ENCODE measurements around the gene MARCHF2. TPM values are rescaled to one million over a fixed set of nuclear protein-coding genes. Genes with fewer than 3 reads are reported as not detected.
"Not testable (repeated sequence)": the region's sequence is repeated elsewhere in the genome, so short reads cannot be mapped to it uniquely, and the experiment has no call there.

MARCHF2 gene
- total RNA-seq, 1 donor from 2014 or later: 146 TPM

DNA sequence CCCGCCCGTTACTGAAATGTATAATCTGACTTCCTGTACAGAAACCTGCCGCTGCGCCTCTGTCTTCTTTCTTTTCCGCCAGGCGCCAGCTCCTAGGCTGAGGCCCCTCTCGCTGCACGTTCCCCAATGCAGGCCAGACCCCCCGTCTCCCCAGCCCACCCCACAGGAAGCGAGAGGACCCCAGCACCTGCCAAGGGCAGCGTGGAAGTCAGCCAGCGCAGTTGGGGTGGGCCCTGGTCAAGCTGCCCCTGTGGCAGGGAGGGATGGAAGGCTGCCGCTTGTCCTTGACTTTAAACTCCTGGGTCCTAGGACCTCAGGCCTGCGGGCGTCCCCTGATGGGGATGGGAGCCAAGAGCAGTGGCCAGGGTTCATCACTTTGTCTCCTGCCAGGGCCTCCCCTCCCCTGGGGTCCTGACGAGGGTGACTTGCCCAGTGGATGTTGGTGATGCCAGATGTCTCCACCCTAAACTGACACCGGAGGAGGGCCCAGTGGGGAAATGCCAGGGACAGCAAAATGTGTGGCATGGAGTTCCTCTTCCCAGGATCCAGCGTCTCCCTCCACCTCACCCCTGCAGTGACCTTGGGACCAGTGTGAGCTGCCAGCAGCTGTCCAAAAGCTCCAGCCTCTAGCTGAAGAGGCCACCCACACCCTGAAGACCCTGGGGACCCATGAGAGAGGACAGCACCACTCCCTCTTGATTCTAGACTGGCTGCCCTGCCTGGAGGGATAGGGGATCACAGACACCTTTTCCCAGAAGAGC is 8.5 kb upstream of the MARCHF2 start:
- H3K36me3 ChIP-seq: peaks cover 0 to 36% of the 10 kb centered on the region in 2 donors
- no peak overlapping the region for H3K4me3 ChIP-seq
- H3K27me3 ChIP-seq: no peaks in the 10 kb centered on the region
- intact Hi-C loops (cut with DNase I): no loop called here
- no peaks in the 10 kb centered on the region for H3K9me3 ChIP-seq
- no peak for DNase-seq (ENCODE audit: extremely low spot score in 2 of 2)
- no peaks in the 10 kb centered on the region for H3K4me1 ChIP-seq
- no peak for TF ChIP-seq POLR2A (IDR thresholded peaks at IDR 0.05)
- TF ChIP-seq, protein P1, sequence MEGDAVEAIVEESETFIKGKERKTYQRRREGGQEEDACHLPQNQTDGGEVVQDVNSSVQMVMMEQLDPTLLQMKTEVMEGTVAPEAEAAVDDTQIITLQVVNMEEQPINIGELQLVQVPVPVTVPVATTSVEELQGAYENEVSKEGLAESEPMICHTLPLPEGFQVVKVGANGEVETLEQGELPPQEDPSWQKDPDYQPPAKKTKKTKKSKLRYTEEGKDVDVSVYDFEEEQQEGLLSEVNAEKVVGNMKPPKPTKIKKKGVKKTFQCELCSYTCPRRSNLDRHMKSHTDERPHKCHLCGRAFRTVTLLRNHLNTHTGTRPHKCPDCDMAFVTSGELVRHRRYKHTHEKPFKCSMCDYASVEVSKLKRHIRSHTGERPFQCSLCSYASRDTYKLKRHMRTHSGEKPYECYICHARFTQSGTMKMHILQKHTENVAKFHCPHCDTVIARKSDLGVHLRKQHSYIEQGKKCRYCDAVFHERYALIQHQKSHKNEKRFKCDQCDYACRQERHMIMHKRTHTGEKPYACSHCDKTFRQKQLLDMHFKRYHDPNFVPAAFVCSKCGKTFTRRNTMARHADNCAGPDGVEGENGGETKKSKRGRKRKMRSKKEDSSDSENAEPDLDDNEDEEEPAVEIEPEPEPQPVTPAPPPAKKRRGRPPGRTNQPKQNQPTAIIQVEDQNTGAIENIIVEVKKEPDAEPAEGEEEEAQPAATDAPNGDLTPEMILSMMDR (IDR thresholded peaks at IDR 0.05): no peak
- no peak for TF ChIP-seq POLR2AphosphoS5 (IDR thresholded peaks at IDR 0.05; ENCODE audit: insufficient read depth in 1 of 2, low read depth in 1 of 2)
- H3K27ac ChIP-seq: no peak overlapping the region

DNA sequence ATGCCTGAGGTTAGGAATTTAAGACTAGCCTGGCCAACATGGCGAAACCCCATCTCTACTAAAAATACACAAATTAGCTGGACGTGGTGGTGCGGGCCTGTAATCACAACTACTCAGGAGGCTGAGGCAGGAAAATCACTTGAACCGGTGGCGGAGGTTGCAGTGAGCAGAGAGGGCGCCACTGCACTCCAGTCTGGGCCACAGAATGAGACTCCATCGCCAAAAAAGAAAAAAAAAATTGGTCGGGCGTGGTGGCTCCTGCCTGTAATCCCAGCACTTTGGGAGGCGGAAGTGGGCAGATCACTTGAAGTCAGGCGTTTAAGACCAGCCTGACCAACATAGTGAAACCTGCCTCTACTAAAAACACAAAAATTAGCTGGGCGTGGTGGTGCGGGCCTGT is 2.4 kb upstream of the MARCHF2 start:
- peaks cover 20% of the 10 kb centered on the region for H3K4me1 ChIP-seq
- H3K4me3 ChIP-seq; H3K36me3 ChIP-seq; H3K27me3 ChIP-seq; DNase-seq (ENCODE audit: extremely low spot score in 2 of 2); H3K9me3 ChIP-seq; H3K27ac ChIP-seq: not testable (repeated sequence)
- intact Hi-C loops (cut with DNase I): loop anchor here (5.0 kb wide), 1 partner anchor 102 kb away; the partner anchor contains the start of gene ZNF414

DNA sequence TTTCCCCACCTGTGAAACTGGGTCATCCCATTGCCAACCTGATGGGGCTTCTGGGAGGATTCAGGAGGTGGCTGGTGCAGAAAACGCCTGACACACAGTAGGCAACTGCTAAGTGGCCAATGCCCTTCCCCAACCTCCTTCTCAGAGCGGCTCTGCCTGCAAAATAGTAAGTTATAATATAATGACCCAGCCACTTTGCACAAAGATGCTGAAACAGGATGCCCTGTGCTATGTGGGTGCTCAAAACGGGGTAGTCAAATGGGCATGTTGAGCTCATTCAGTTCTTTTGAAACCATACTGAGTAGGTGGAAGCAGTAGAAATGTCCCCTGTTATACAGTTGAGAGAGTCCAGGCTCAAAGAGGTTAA is 507 bp downstream of the MARCHF2 start:
- Histone ChIP-seq H3K27ac (no peak overlapping the region), H3K9me3 (no peaks in the 10 kb centered on the region), H3K27me3 (no peaks in the 10 kb centered on the region), H3K4me3 (peak overlapping the region; percentile 69 to 87), H3K4me1 (peaks cover 25% of the 10 kb centered on the region), H3K36me3 (no peaks in the 10 kb centered on the region)
- TF ChIP-seq POLR2A (IDR thresholded peaks at IDR 0.05) (no peak), POLR2AphosphoS5 (IDR thresholded peaks at IDR 0.05; ENCODE audit: insufficient read depth in 1 of 2, low read depth in 1 of 2) (no peak)
- TF ChIP-seq, protein P1 (IDR thresholded peaks at IDR 0.05): no peak
- intact Hi-C loops (cut with DNase I): loop anchor here (5.0 kb wide), 1 partner anchor 99 kb away; the partner anchor contains the start of gene ZNF414
- no peak for DNase-seq (ENCODE audit: extremely low spot score in 2 of 2)

DNA sequence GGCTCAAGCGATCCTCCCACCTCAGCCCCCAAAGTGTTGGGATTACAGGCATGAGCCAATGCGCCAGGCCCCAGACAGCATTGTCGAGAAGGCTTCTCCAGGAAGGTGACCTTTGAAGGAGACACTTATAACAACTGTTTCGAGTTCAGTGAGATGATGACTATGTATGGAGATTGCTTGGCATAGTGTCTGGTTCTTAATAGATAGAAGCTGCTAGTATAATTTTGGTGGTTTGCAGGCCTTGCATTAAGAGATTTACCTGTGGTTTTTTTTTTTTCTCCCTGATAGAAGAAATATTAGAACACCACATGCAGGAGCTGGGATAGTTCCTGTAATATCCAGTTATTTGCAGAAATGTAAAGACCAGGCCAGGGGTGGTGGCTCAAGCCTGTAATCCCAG is 3.7 kb downstream of the MARCHF2 start:
- Histone ChIP-seq H3K36me3 (no peaks in the 10 kb centered on the region), H3K9me3 (no peaks in the 10 kb centered on the region), H3K27ac (no peak overlapping the region), H3K27me3 (no peaks in the 10 kb centered on the region), H3K4me3 (no peak overlapping the region), H3K4me1 (peaks cover 25% of the 10 kb centered on the region)
- DNase-seq (ENCODE audit: extremely low spot score in 2 of 2): no peak
- no peak for TF ChIP-seq POLR2AphosphoS5 (IDR thresholded peaks at IDR 0.05; ENCODE audit: insufficient read depth in 1 of 2, low read depth in 1 of 2)
- no peak for TF ChIP-seq POLR2A (IDR thresholded peaks at IDR 0.05)
- TF ChIP-seq, protein P1 (IDR thresholded peaks at IDR 0.05): no peak
- intact Hi-C loops (cut with DNase I): no loop called here

DNA sequence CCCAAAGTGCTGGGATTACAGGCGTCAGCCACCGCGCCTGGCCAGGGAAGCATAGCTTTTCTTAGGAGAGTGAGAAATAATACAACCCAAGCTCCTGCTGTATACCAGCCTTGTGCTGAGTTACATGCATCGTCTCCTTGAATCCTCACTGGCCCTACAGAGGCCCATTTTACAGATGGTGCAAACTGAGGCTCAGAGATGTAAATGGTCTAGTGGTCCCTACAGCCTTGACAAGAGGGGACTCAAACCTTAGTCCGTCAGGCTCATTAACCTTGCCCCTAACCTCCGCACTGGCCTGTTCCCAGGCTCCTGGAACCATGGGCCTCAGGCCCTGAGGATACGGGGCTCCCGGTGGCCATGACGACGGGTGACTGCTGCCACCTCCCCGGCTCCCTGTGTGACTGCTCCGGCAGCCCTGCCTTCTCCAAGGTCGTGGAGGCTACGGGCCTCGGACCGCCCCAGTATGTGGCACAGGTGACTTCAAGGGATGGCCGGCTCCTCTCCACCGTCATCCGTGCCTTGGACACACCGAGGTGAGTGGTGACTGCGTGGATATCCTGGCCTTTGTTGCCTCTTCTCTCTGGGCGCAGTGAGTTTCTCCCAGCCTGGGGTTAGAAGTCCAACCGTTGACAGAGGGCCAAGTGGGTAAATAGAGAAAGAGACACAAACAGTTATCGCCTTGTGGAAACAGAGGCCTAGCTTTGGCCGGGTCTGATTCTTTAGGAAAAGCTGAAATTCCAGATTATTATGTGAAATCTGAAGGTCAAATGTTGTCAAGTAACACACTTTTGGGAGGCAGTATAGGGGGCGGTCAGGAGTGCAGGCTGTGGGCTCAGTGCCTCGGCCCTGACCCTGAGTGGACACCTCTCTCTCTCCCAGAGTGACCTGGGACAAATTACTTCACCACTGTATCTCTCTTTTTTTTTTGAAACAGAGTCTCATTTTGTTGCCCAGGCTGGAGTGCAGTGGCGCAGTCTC is 8.7 kb downstream of the MARCHF2 start:
- intact Hi-C loops (cut with DNase I): no loop called here
- TF ChIP-seq, protein P1 (IDR thresholded peaks at IDR 0.05): no peak
- TF ChIP-seq POLR2A (IDR thresholded peaks at IDR 0.05): no peak
- TF ChIP-seq POLR2AphosphoS5 (IDR thresholded peaks at IDR 0.05; ENCODE audit: insufficient read depth in 1 of 2, low read depth in 1 of 2): no peak
- H3K4me3 ChIP-seq: no peak overlapping the region
- H3K9me3 ChIP-seq: no peaks in the 10 kb centered on the region
- H3K27ac ChIP-seq: no peak overlapping the region
- no peak for DNase-seq (ENCODE audit: extremely low spot score in 2 of 2)
- no peaks in the 10 kb centered on the region for H3K27me3 ChIP-seq
- peaks cover 0 to 5% of the 10 kb centered on the region in 2 donors for H3K36me3 ChIP-seq
- H3K4me1 ChIP-seq: peaks cover 19% of the 10 kb centered on the region

Measured in vagina (tissue), 2 donors.